Measurements from ENCODE around the gene TWNK. TPM values are rescaled to one million over a fixed set of nuclear protein-coding genes. Genes with fewer than 3 reads are reported as not detected.
A peak's percentile ranks its signal among the peaks of the same experiment; 100 is the strongest.

Gene TWNK
- total and polyA plus RNA-seq, 9 of the 15 experiments (the other 6 are each of a cell fraction or from before 2014, with no cell fraction given) = 11.6 to 34.7 (median 17.4) TPM

GRCh38 chr10:101014230-101014884 lies 27.0 kb downstream of the TWNK start:
- Histone ChIP-seq H3K79me2 (ENCODE audit: control insufficient read depth, insufficient read depth, low read length) (no peaks in the 10 kb centered on the region), H3K4me2 (ENCODE audit: insufficient read depth, low read length) (no peak overlapping the region; the same call in 1 of the 2 replicates), H2AFZ (ENCODE audit: low read depth, low read length) (peak overlapping the region; percentile 20), H3K4me3 (no peak overlapping the region), H3K9me1 (ENCODE audit: control insufficient read depth, insufficient read depth, low read length) (no peaks in the 10 kb centered on the region), H3K9me3 (replicated peaks; ENCODE audit: control insufficient read depth, insufficient read depth, low read depth, low read length) (no peaks in the 10 kb centered on the region), H3K9ac (ENCODE audit: insufficient read depth in 1 of 2, low read depth in 2 of 2, low read length in 2 of 2) (no peak overlapping the region; a peak in 1 of 4 replicates), H3K36me3 (ENCODE audit: control insufficient read depth, insufficient read depth, low read length) (no peaks in the 10 kb centered on the region), H3K27me3 (ENCODE audit: control insufficient read depth in 2 of 2, insufficient read depth in 2 of 2, low read length in 2 of 2) (no peaks in the 10 kb centered on the region), H3K4me1 (replicated peaks in 1 of 2; ENCODE audit: control insufficient read depth in 2 of 2, insufficient read depth in 2 of 2, low read length in 2 of 2) (peaks cover 14 to 41% of the 10 kb centered on the region in 2 experiments; a peak in 4 of 5 replicates), H3K27ac (ENCODE audit: extremely low read depth, low read depth, low read length) (no peak overlapping the region), H4K20me1 (replicated peaks; ENCODE audit: control insufficient read depth, insufficient read depth, low read length) (no peaks in the 10 kb centered on the region)
- ChIA-PET POLR2A (interaction anchor here (0.6 to 1.0 kb wide), 2 partner anchors 12 to 52 kb away, joined by 3 to 4 read pairs; no protein-coding TSS in a partner anchor), CTCF (ENCODE audit: low intra/inter-chr PET ratio) (interaction anchor here (0.6 to 5.8 kb wide), 2 partner anchors 18 to 36 kb away, joined by 3 to 150 read pairs; partner anchors contain the start of gene LZTS2)
- no peak for FAIRE-seq
- intact Hi-C loops (cut with micrococcal nuclease) (loop anchor here (1.0 to 10.0 kb wide), 3 partner anchors 20 to 136 kb away; partner anchors contain the start of gene KAZALD1), in situ Hi-C loops (cut with MboI) (loop anchor here (10.0 kb wide), 1 partner anchor 460 kb away; no protein-coding TSS in a partner anchor)
- WGBS (ENCODE audit: insufficient coverage, low coverage, missing lambda C conversion rate) = 0% methylated on average over 5 of the region's 11 CpGs
- peak; percentile 59 for ATAC-seq
- peak; percentile 65 to 74 (median 70) for DNase-seq (ENCODE audit: extremely low read depth in 1 of 4, low spot score in 3 of 4)
- BruUV-seq (replicated peaks) = no TSS peak
- TF ChIP-seq MAZ (CRISPR knock-in tag; conservative IDR thresholded peaks at IDR 0.05 in 1 of 2, IDR thresholded peaks at IDR 0.05 in 1 of 2) = 0 out of 4 replicates have a peak, but pooled peaks of 1 of the 2 experiments have one; percentile 19
- TF ChIP-seq RFX5 (IDR thresholded peaks at IDR 0.05; ENCODE audit: low read depth, low read length) = no peak
- 0 out of 2 replicates have a peak, but pooled peaks have one; percentile 5 for TF ChIP-seq BHLHE40 (IDR thresholded peaks at IDR 0.05; ENCODE audit: low read length)
- peak; percentile 83 to 87 (median 86) for TF ChIP-seq CTCF (IDR thresholded peaks at IDR 0.05 in 2 of 3, conservative IDR thresholded peaks at IDR 0.05 in 1 of 3; ENCODE audit: insufficient read depth in 2 of 3, low read depth in 1 of 3, low read length in 3 of 3)
- TF ChIP-seq RAD21 (CRISPR knock-in tag; conservative IDR thresholded peaks at IDR 0.05 in 1 of 2, IDR thresholded peaks at IDR 0.05 in 1 of 2) = peak; percentile 70 to 81
- no peak for TF ChIP-seq CHD2 (IDR thresholded peaks at IDR 0.05; ENCODE audit: low read depth, low read length)
- no peak for TF ChIP-seq SMARCC2 (IDR thresholded peaks at IDR 0.05; ENCODE audit: low read depth)
- no peak for TF ChIP-seq ZNF232 (CRISPR knock-in tag; IDR thresholded peaks at IDR 0.05)
- TF ChIP-seq MAX (CRISPR knock-in tag; IDR thresholded peaks at IDR 0.05) = peak; percentile 61
- TF ChIP-seq RB1 (IDR thresholded peaks at IDR 0.05; ENCODE audit: low read depth) = peak; percentile 33; the same call in 1 of the 2 replicates
- no peak for TF ChIP-seq CBX3 (IDR thresholded peaks at IDR 0.05; ENCODE audit: borderline replicate concordance in 1 of 2, low read length in 2 of 2)

All from K562 (cell line).